Cortex of kidney (tissue), 1 donor: ENCODE results near the gene RAD21L1.

Experiments
- DNase-seq: peaks from one replicate; lab custom pipeline; 2025; lab: John Stamatoyannopoulos, UW

RAD21L1 gene

GRCh38 chr20:1296117-1296610 is 70.3 kb downstream of the RAD21L1 start:
- no peak for DNase-seq

- DNase-seq = no peak
Measured at GRCh38 chr20:1296922-1297321, 71.1 kb downstream of the RAD21L1 start.

- no peak for DNase-seq
Measured at GRCh38 chr20:1297486-1297885, 71.6 kb downstream of the RAD21L1 start.

- DNase-seq = no peak
Measured at GRCh38 chr20:1298166-1298565, 72.3 kb downstream of the RAD21L1 start.

- no peak for DNase-seq
Measured at GRCh38 chr20:1298888-1299511, 73.2 kb downstream of the RAD21L1 start.

- no peak for DNase-seq
Measured at GRCh38 chr20:1299522-1299921, 73.7 kb downstream of the RAD21L1 start.

- DNase-seq = no peak
Measured at GRCh38 chr20:1300083-1300840, 74.4 kb downstream of the RAD21L1 start.

GRCh38 chr20:1301031-1301529 is 75.2 kb downstream of the RAD21L1 start:
- no peak for DNase-seq

GRCh38 chr20:1302685-1303541 is 77.1 kb downstream of the RAD21L1 start:
- DNase-seq = no peak

GRCh38 chr20:1304710-1305515 is 79.1 kb downstream of the RAD21L1 start:
- DNase-seq = no peak
